ENCODE data around the gene SCGB2A2.

Gene SCGB2A2

DNA sequence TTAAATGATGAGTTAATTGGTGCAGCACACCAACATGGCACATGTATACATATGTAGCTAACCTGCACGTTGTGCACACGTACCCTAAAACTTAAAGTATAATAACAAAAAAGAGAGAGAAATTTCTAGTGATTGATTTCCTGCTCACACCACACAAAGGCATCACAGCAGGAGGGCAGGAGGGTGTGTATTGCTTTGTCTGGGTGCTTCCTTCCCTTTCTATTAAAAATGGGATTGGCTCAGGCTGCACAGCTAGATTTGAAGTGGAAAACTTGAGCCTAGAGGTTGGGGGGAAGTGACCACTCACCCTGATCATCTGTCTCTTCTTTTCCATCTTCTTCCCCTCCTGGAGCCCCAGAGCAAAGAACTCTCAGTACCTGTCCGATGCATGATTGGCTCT, 28.9 kb upstream of the SCGB2A2 start:
- Histone ChIP-seq H3K27me3 (ENCODE audit: insufficient read depth, insufficient read length) (no peaks in the 10 kb centered on the region), H3K9ac (ENCODE audit: insufficient read length, low read depth) (no peak overlapping the region), H3K4me3 (ENCODE audit: insufficient read length, low read depth) (no peak overlapping the region), H3K9me3 (ENCODE audit: insufficient read depth, low read length) (no peaks in the 10 kb centered on the region), H3K36me3 (ENCODE audit: insufficient read depth, insufficient read length, low read length) (no peaks in the 10 kb centered on the region), H3K4me1 (ENCODE audit: insufficient read depth, insufficient read length) (peaks cover 5% of the 10 kb centered on the region)
- TF ChIP-seq SUZ12 (IDR thresholded peaks at IDR 0.05; ENCODE audit: extremely low read depth, insufficient read depth, insufficient read length) (no peak), YY1 (IDR thresholded peaks at IDR 0.05; ENCODE audit: insufficient read depth, insufficient read length) (no peak), ZNF274 (IDR thresholded peaks at IDR 0.05; ENCODE audit: low read depth, low read length) (no peak)
- DNase-seq (ENCODE audit: low read depth, low spot score): no peak

DNA sequence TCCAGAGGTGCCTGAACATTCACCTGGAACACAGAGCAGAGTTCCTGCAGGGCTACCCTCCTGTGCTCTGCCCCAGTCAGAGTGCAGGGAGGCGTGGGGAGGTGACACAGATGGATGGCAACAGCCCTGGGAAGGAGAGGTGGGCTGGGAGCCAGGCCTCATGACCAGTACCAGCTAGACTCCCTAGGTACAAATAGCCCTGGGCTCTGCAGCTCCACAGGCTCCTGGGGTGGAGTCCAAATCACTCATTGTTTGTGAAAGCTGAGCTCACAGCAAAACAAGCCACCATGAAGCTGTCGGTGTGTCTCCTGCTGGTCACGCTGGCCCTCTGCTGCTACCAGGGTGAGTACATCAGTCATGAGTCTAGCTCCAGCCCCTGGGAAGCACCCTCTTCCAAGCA, 27.9 kb upstream of the SCGB2A2 start, which contains the start of gene SCGB1D2:
Gene SCGB1D2 (plus strand): TSS at position 219 of the 400 bp plus-strand sequence. CDS start 69 bp downstream, at position 288.
- peak; percentile 15 for DNase-seq (ENCODE audit: low read depth, low spot score)
- H3K4me3 ChIP-seq (ENCODE audit: insufficient read length, low read depth): no peak within 1 kb of the TSS
- H3K4me1 ChIP-seq (ENCODE audit: insufficient read depth, insufficient read length): peaks cover 5% of the 10 kb centered on the region
- H3K27me3 ChIP-seq (ENCODE audit: insufficient read depth, insufficient read length): no peaks in the 10 kb centered on the region
- TF ChIP-seq ZNF274 (IDR thresholded peaks at IDR 0.05; ENCODE audit: low read depth, low read length) (no peak), YY1 (IDR thresholded peaks at IDR 0.05; ENCODE audit: insufficient read depth, insufficient read length) (no peak), SUZ12 (IDR thresholded peaks at IDR 0.05; ENCODE audit: extremely low read depth, insufficient read depth, insufficient read length) (no peak)
- H3K9ac ChIP-seq (ENCODE audit: insufficient read length, low read depth): no peak within 1 kb of the TSS
- no peaks in the 10 kb centered on the region for H3K36me3 ChIP-seq (ENCODE audit: insufficient read depth, insufficient read length, low read length)
- no peaks in the 10 kb centered on the region for H3K9me3 ChIP-seq (ENCODE audit: insufficient read depth, low read length)

DNA sequence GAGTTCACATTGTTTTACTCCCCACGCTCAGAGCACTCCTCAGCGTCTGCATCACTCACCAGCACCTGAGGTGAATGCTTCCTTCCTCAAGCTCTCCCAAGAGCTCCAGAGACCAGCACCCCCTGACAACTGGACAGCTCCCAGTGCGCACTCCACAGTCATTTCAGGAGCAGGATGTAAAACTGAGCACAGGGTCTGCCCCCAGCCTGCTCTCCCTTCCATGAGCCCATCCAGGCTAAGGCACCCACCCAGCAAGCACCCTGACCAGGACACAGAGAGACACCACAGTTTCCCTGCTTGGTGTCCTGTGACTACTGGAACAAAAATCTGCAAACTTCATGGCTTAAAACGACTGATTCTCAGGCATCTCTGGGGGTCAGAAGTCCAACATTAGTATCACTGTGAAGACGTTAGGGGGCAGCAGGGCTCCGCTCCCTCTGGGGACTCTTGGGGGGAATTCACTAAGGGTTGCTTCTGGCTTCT, 24.6 kb upstream of the SCGB2A2 start:
- H3K36me3 ChIP-seq (ENCODE audit: insufficient read depth, insufficient read length, low read length): no peaks in the 10 kb centered on the region
- DNase-seq (ENCODE audit: low read depth, low spot score): peak; percentile 13
- no peak for TF ChIP-seq YY1 (IDR thresholded peaks at IDR 0.05; ENCODE audit: insufficient read depth, insufficient read length)
- TF ChIP-seq SUZ12 (IDR thresholded peaks at IDR 0.05; ENCODE audit: extremely low read depth, insufficient read depth, insufficient read length): no peak
- TF ChIP-seq ZNF274 (IDR thresholded peaks at IDR 0.05; ENCODE audit: low read depth, low read length): no peak
- H3K9me3 ChIP-seq (ENCODE audit: insufficient read depth, low read length): peaks cover 1% of the 10 kb centered on the region; the same call in 1 of the 2 replicates
- no peak overlapping the region for H3K9ac ChIP-seq (ENCODE audit: insufficient read length, low read depth)
- H3K4me1 ChIP-seq (ENCODE audit: insufficient read depth, insufficient read length): peaks cover 5% of the 10 kb centered on the region
- no peaks in the 10 kb centered on the region for H3K27me3 ChIP-seq (ENCODE audit: insufficient read depth, insufficient read length)
- no peak overlapping the region for H3K4me3 ChIP-seq (ENCODE audit: insufficient read length, low read depth)

DNA sequence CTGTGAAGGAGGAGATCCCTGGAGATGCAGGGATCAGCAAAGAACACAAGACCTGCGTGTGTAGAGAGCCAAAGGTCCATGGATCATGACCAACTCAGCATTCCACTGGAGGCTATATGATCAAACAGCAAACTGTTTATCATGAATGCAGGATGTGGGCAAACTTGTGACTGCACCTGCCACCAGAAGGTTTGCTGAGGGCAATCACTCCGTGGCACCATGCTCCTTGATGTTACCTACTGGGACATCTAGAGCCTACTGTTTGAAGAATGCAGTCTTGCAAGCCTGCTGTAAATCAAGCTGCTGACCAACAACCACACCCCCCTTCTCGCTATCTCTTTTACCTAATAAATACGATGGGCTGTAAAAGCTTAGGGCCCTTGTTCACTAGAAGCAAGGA, 18.3 kb upstream of the SCGB2A2 start:
- Histone ChIP-seq H3K36me3 (ENCODE audit: insufficient read depth, insufficient read length, low read length) (no peaks in the 10 kb centered on the region), H3K4me1 (ENCODE audit: insufficient read depth, insufficient read length) (no peaks in the 10 kb centered on the region), H3K9ac (ENCODE audit: insufficient read length, low read depth) (no peak overlapping the region), H3K9me3 (ENCODE audit: insufficient read depth, low read length) (peaks cover 44% of the 10 kb centered on the region), H3K4me3 (ENCODE audit: insufficient read length, low read depth) (no peak overlapping the region), H3K27me3 (ENCODE audit: insufficient read depth, insufficient read length) (no peaks in the 10 kb centered on the region)
- TF ChIP-seq ZNF274 (IDR thresholded peaks at IDR 0.05; ENCODE audit: low read depth, low read length): no peak
- TF ChIP-seq YY1 (IDR thresholded peaks at IDR 0.05; ENCODE audit: insufficient read depth, insufficient read length): no peak
- no peak for TF ChIP-seq SUZ12 (IDR thresholded peaks at IDR 0.05; ENCODE audit: extremely low read depth, insufficient read depth, insufficient read length)
- no peak for DNase-seq (ENCODE audit: low read depth, low spot score)

DNA sequence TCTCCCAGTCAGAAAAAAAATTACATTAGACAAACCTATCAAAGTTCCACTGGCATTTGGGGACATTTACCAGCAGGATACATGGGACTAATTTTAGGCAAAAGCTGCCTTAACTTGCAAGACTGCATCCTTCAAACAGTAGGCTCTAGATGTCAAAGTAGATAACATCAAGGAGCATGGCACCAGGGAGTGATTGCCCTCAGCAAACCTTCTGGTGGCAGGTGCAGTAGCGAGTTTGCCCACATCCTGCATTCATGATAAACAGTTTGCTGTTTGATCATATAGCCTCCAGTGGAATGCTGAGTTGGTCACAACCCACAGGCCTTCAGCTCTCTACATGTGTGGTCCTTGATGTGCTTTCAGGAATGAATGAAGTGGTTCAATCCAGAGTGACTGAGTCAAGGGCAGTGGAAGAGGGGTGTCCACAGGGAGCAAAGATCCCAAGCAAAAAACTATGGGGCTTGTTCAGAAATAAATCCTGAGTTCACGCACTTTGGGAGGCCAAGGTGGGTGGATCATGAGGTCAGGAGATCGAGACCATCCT, 15.9 kb upstream of the SCGB2A2 start:
- TF ChIP-seq YY1 (IDR thresholded peaks at IDR 0.05; ENCODE audit: insufficient read depth, insufficient read length): no peak
- no peak for TF ChIP-seq ZNF274 (IDR thresholded peaks at IDR 0.05; ENCODE audit: low read depth, low read length)
- TF ChIP-seq SUZ12 (IDR thresholded peaks at IDR 0.05; ENCODE audit: extremely low read depth, insufficient read depth, insufficient read length): no peak
- Histone ChIP-seq H3K27me3 (ENCODE audit: insufficient read depth, insufficient read length) (no peaks in the 10 kb centered on the region), H3K4me3 (ENCODE audit: insufficient read length, low read depth) (no peak overlapping the region), H3K36me3 (ENCODE audit: insufficient read depth, insufficient read length, low read length) (no peaks in the 10 kb centered on the region), H3K9ac (ENCODE audit: insufficient read length, low read depth) (no peak overlapping the region), H3K4me1 (ENCODE audit: insufficient read depth, insufficient read length) (no peaks in the 10 kb centered on the region), H3K9me3 (ENCODE audit: insufficient read depth, low read length) (peaks cover 44% of the 10 kb centered on the region)
- no peak for DNase-seq (ENCODE audit: low read depth, low spot score)

DNA sequence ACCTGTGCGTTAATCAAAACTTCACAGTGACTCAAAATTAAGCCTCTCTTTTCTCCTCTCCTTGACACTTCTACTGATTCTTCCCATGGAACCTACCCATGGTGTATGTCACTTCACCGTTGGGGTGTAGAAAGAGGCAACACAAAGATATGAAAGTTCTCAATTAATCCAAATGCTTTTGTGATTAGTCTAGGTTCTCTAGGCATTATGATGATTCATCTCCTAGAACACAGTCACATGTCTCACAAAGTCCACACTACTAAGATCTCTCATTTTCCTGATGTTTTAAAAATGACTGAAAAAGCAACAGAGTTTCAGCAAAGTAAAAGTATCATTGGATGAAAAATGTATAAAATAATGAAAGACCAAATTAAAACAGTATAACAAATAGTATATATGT, 13.7 kb upstream of the SCGB2A2 start:
- no peak for DNase-seq (ENCODE audit: low read depth, low spot score)
- Histone ChIP-seq H3K4me3 (ENCODE audit: insufficient read length, low read depth) (no peak overlapping the region), H3K36me3 (ENCODE audit: insufficient read depth, insufficient read length, low read length) (no peaks in the 10 kb centered on the region), H3K9me3 (ENCODE audit: insufficient read depth, low read length) (peaks cover 33% of the 10 kb centered on the region), H3K4me1 (ENCODE audit: insufficient read depth, insufficient read length) (no peaks in the 10 kb centered on the region), H3K27me3 (ENCODE audit: insufficient read depth, insufficient read length) (no peaks in the 10 kb centered on the region), H3K9ac (ENCODE audit: insufficient read length, low read depth) (no peak overlapping the region)
- no peak for TF ChIP-seq SUZ12 (IDR thresholded peaks at IDR 0.05; ENCODE audit: extremely low read depth, insufficient read depth, insufficient read length)
- TF ChIP-seq YY1 (IDR thresholded peaks at IDR 0.05; ENCODE audit: insufficient read depth, insufficient read length): no peak
- no peak for TF ChIP-seq ZNF274 (IDR thresholded peaks at IDR 0.05; ENCODE audit: low read depth, low read length)

DNA sequence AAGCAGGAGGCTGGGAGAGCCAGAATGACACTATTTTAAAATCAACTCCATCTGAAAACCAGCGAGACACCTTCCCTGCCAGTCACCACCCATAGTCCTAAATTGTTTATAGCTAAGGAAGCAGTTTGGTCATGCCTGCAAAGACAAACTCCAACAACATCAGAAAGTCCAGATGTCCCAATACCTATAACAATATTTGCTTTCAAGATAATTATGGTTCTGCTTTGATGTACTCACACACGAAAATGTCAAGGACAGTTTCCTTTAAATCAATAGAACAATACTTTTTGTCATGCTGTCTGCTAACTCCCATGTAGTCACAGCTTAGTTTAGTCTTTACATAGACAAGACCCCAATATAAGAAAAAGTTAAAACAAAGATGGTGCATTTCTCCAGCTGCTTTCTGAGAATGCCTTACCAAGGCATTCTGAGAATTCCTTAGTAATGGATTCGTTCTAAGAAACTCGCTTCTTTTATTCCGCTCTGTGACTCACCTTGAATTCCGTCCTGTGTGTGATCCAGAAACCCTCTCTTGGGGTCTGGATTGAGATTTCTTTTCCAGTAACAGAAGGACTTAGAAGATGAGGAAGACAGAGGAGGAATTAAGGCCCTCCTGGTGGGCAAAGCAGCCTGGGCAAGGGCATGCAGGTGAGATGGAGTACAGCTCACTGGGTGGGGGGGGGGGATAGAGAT, 9.6 kb upstream of the SCGB2A2 start:
- Histone ChIP-seq H3K9me3 (ENCODE audit: insufficient read depth, low read length) (no peaks in the 10 kb centered on the region), H3K9ac (ENCODE audit: insufficient read length, low read depth) (no peak overlapping the region), H3K36me3 (ENCODE audit: insufficient read depth, insufficient read length, low read length) (no peaks in the 10 kb centered on the region), H3K27me3 (ENCODE audit: insufficient read depth, insufficient read length) (no peaks in the 10 kb centered on the region), H3K4me3 (ENCODE audit: insufficient read length, low read depth) (no peak overlapping the region), H3K4me1 (ENCODE audit: insufficient read depth, insufficient read length) (no peaks in the 10 kb centered on the region)
- TF ChIP-seq YY1 (IDR thresholded peaks at IDR 0.05; ENCODE audit: insufficient read depth, insufficient read length): no peak
- no peak for TF ChIP-seq SUZ12 (IDR thresholded peaks at IDR 0.05; ENCODE audit: extremely low read depth, insufficient read depth, insufficient read length)
- no peak for TF ChIP-seq ZNF274 (IDR thresholded peaks at IDR 0.05; ENCODE audit: low read depth, low read length)
- DNase-seq (ENCODE audit: low read depth, low spot score): peak; percentile 13
